Activated CD8-positive, alpha-beta memory T cell treated with anti-CD3 and anti-CD28 coated beads for 24 hours (primary cell): ENCODE results near the gene GDF9.

Experiments used
- DNase-seq: peaks from one replicate; pipeline ENCODE4 v3.0.0-alpha.2; 2020

Gene GDF9

DNA sequence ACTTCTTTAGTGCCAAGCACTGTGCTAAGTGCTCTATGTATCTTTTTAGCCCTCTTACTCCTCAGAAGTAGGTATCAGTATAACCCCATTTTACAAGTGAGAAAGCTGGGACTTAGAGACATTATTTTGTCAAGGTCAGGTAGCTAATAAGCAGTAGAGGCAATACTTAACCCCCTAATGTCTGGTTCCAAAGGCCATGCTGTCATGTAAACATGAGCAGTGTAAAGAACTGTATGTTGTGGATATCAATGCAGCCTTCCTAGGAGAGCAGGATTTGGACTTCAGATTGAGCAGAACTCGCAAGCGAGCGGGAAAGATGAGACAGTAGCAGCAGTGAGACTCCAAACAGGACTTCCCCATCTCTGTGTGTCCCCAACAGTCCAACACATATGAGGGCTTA, 32.2 kb downstream of the GDF9 start:
- DNase-seq, result no peak

DNA sequence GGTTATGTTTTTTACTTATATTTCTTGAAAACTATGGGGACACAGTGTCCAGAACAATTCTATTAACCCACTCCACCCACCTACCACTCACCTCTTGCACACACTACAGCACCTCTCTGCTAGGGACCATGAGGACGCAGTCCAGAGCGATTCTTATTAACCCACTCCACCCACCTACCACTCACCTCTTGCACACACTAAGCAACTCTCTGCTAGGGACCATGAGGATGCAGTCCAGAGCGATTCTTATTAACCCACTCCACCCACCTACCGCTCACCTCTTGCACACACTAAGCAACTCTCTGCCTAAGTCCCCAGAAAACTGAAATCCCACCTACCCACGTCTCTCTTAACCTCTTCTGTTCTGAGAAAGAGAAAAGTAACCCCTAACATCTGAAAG, 33.7 kb downstream of the GDF9 start:
- DNase-seq, result no peak

DNA sequence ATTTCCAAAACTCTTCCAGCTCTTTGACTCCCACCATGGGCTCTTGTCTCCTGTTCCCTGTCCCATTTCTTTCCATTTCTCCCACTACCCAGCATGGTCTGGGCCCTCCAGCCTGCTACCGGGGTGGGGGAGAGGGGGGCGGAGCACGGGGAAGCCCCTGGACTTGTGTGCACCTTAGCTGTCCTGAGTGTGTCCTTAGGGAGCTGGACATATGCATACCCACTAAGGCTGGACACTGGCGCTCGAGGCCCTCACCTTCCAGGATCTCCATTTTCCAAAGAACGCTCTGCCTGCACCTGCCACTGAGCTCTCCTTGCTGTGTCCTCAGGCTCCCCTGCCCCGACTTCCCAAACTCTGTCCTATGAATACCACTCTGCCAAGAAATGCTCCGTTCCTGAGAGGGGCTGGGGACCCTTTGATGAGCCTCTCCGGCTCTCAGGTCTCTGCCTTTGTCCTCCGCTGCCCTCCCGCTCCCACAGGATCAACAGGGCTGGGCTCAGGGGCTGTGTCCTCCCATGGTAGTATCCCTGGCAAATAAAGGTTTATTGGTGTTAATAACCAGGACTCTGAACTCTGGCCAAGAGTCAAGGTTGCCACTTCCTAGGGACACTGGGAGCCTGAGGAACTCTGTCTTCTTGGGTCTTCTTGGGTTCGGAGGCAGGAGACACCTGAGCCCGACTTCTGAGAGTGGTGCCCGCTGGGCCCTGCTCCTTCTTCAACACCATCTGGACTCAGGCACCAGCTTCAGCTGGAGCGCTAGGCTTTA, 35.0 kb downstream of the GDF9 start:
- no peak for DNase-seq

DNA sequence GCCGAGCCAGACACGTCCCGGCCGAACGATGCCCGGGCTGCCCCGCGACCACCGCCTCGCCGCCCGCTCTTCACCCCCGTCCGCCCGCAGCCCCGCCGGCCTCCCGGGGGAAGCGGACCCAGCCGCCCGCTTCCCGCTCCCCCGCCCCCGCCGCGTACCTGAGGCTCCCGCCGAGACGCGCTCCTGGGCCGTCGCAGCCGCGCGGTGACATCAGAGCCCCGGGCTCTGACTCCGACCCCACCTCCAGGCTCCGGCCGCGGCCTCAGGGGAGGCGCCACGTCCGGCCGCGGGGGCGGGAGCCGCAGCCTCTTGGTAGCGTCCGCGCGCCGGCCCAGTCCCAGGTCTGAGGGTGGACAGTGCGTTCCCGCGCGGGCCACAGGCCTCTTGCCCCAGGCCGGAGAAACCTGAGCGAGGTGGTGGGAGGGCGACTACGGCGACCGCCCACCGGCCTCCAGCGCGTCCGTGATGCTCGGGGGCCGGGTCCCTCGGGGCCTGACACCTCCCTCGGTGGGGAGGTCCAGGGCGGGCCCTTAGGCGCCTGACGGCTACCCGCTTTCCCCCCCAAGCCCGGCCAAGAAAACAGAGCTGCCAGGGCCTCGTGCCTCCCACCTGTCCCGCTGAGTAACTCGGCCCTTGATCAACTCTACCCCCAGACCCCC, 35.7 kb downstream of the GDF9 start, which contains the start of gene SHROOM1:
TSS of gene SHROOM1 (minus strand) at position 212 of the 659 bp plus-strand sequence. CDS start 4,507 bp downstream, outside the sequence.
- DNase-seq, result peak; percentile 73

- DNase-seq, result peak; percentile 88
These were observed 36.4 kb downstream of the GDF9 start for GRCh38 chr5:132829742-132830435.

GRCh38 chr5:132828846-132829494, 37.3 kb downstream of the GDF9 start:
- no peak for DNase-seq

DNA sequence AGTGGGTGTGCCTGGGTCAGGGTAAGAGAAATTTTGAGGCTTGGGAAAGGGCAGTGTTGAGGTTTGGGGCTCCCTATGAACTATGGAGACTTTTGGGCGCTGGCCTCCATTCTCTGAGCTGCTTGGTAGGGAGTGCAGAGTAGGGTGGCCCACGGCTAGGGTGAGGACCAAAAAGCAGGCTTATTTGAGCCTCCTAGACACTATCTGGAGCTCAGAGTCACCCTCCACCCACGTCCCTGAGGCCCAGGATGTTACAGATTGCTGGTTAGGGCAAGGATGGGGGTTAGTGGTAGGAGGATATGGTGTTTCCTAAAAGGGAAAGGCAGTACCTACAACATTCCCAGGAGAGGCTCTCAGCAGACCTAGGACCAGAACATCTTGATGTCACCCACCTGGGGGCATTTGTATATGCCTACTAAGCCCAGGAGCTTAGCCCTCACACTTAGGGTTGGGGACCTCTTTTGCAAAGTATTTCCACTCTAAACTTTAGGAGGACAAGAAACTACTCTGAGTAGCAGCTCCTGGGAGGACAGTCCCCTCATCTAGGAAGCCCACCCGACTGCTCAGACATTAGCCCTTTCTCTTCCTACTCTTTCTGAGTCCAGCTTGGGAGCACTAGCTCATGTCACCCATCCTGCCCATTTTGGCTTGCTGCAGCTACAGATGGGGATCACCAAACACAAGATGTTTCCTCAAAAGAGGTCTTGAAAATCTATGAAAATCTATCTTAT, 38.2 kb downstream of the GDF9 start:
- DNase-seq, result no peak

- DNase-seq, result no peak
These were observed 39.7 kb downstream of the GDF9 start for GRCh38 chr5:132826424-132827082.

DNA sequence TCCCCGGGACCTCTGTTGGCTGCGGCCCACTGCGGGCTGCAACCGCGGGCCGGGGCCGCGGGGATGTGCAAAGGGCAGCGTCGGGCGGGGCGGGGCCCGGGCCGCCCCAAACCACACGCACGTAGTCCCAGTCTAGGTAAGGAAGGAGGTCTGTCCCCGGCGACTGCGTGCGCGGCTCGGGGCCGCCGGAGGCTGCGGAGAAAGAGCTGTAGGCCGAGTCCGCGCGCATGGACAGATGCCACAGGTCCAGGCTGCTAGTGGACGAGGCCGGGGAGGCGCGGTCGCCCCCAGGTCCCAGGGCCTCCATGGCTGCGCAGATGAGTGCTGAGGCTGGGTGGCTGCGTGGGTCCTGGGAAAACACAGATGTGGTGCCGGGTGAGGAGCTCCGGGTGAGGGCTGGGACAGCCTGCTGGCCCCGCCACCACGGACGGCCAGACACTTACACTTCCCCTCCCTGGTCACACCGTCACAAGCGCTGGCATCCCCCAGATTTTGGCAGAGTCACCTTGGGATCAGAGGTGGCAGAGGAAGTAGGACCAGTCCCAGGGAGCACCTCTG, 40.4 kb downstream of the GDF9 start:
- DNase-seq, result no peak

- DNase-seq, result no peak
These were observed 41.0 kb downstream of the GDF9 start for GRCh38 chr5:132825033-132825833.

DNA sequence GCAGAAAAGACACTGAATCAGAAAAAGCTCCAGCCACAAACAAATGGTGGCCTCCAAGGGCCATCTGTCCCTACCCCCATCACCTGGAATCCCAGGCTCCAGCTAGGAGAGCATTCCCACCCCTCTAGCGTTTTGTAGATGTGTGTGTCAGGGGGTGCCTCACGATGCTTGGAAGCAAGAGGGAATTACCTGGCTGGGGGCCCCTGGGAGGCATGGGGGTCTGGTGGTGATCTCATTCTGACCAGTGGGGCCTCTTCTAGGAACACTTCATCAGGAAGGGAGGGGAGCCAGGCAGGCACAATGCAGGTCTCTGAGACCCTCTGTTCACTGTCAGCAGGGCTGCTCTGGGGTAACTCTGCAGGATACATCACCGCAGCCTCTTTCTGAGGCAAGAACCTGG, 41.8 kb downstream of the GDF9 start:
- no peak for DNase-seq

- DNase-seq, result no peak
These were observed 42.7 kb downstream of the GDF9 start for GRCh38 chr5:132823481-132824050.

GRCh38 chr5:132822650-132823480, 43.4 kb downstream of the GDF9 start:
- no peak for DNase-seq

GRCh38 chr5:132821791-132822190, 44.5 kb downstream of the GDF9 start:
- DNase-seq, result no peak

DNA sequence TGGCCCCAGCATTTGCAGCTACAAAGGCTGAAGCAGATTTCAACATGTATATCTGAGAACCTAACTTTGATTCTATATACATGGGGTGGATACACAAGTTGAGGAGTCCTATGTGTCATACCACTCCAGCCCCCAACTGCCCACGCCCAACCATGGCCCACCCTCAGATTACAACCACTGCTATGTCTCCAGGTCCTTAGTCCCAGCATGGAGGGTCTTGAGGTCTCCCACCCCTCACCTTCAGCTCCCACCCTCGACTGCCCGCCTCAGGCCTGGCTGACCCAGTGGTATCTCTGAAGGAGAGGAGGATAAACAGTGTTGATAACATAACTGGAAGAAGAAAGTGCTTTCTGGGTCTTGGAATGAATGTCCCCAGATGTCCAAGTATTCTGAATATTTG, 44.9 kb downstream of the GDF9 start:
- DNase-seq, result no peak

GRCh38 chr5:132820162-132820754, 46.0 kb downstream of the GDF9 start:
- peak; percentile 96 for DNase-seq

- no peak for DNase-seq
These were observed 46.8 kb downstream of the GDF9 start for GRCh38 chr5:132819468-132819867.

- no peak for DNase-seq
These were observed 49.3 kb downstream of the GDF9 start for GRCh38 chr5:132817011-132817410.

DNA sequence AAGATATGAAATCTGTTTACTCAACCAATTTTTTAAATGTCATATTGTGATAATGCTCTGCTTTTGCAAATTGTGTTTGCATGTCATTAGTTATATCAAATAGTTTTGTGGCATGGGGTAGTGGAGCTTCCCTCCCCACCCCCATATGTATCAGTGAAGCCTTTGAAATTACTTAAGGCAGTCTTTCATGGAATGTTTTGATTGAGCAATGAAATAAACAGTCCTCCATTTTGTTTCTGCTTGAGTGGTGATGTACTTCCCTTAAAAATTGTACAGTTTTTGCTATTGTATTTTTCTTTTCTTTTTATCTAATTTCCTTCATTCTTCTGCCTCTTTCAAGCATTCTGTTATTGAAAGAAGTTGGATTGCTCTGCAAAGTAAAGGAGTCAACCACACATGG, 49.7 kb downstream of the GDF9 start:
- no peak for DNase-seq
